ENCODE measurements around the gene PTGES3. TPM values are rescaled to one million over a fixed set of nuclear protein-coding genes. Genes with fewer than 3 reads are reported as not detected.

PTGES3 gene
- total RNA-seq, 3 donors from 2014 or later, result 155 to 223 (median 164) TPM

GRCh38 chr12:56616244-56616643, 71.8 kb downstream of the PTGES3 start:
- peaks cover 12% of the 10 kb centered on the region for H3K36me3 ChIP-seq (ENCODE audit: low read depth)

GRCh38 chr12:56614627-56615026, 73.5 kb downstream of the PTGES3 start:
- intact Hi-C loops (cut with DNase I, micrococcal nuclease), result no loop called here
- TF ChIP-seq CTCF (IDR thresholded peaks at IDR 0.05), result no peak
- no peak for DNase-seq
- H3K9me3 ChIP-seq, result no peaks in the 10 kb centered on the region
- H3K36me3 ChIP-seq (ENCODE audit: low read depth), result peaks cover 26% of the 10 kb centered on the region
- no peaks in the 10 kb centered on the region for H3K4me1 ChIP-seq (ENCODE audit: low read depth)
- no peak overlapping the region for H3K4me3 ChIP-seq
- no peak for ATAC-seq

More at GRCh38 chr12:56616244-56616643, 71.8 kb downstream of the PTGES3 start:
- intact Hi-C loops (cut with DNase I, micrococcal nuclease), result no loop called here
- Histone ChIP-seq H3K9me3 (no peaks in the 10 kb centered on the region), H3K4me1 (ENCODE audit: low read depth) (no peaks in the 10 kb centered on the region), H3K4me3 (no peak overlapping the region)
- no peak for TF ChIP-seq CTCF (IDR thresholded peaks at IDR 0.05)
- DNase-seq (no peak), ATAC-seq (no peak)

Other genes starting within 250 kb of the PTGES3 start
- gene TIMELESS, start 238.9 kb downstream of the PTGES3 start, total RNA-seq, result 10 to 100 TPM in 1 of 3 donors, 1 to 10 TPM in 2; 7.7 to 14.3 (median 8.4) TPM
- not detected for gene MIP, start 233.6 kb downstream of the PTGES3 start, total RNA-seq
- 1 to 10 TPM; 4.3 to 5.2 (median 4.9) TPM for gene SPRYD4, start 219.7 kb downstream of the PTGES3 start, total RNA-seq
- 1 to 10 TPM in 2 of 3 donors, under 1 TPM in 1; 0.51 to 1.5 (median 1.2) TPM for gene GLS2, start 200.1 kb downstream of the PTGES3 start, total RNA-seq
- gene RBMS2, start 166.5 kb downstream of the PTGES3 start, total RNA-seq, result 10 to 100 TPM; 35.9 to 47.8 (median 41.0) TPM
- 100 to 1,000 TPM; 109 to 144 (median 110) TPM for gene BAZ2A, start 58.0 kb downstream of the PTGES3 start, total RNA-seq
- 1,000 to 10,000 TPM in 2 of 3 donors, 100 to 1,000 TPM in 1; 874 to 1,329 (median 1,265) TPM for gene ATP5F1B, start 42.3 kb downstream of the PTGES3 start, total RNA-seq
- gene NACA, start 37.0 kb upstream of the PTGES3 start, total RNA-seq, result 100 to 1,000 TPM; 507 to 753 (median 639) TPM
- 10 to 100 TPM in 1 of 3 donors, 1 to 10 TPM in 2; 6.3 to 11.5 (median 6.8) TPM for gene PRIM1, start 64.0 kb upstream of the PTGES3 start, total RNA-seq
- gene HSD17B6, start 75.0 kb upstream of the PTGES3 start, total RNA-seq, result 1 to 10 TPM; 2.7 to 6.7 (median 3.8) TPM
- not detected for gene SDR9C7, start 246.1 kb upstream of the PTGES3 start, total RNA-seq

Measured in mucosa of descending colon (tissue), 3 donors.